Ishikawa (cell line): ENCODE measurements around the gene BRWD1.

Experiments used
- CEBPB ChIP-seq: IDR thresholded peaks from 2 replicates; pipeline ENCODE4 v1.6.1; 2012
- CREB1 ChIP-seq: IDR thresholded peaks from 2 replicates; pipeline ENCODE4 v1.6.1; 2012; ENCODE audit warnings: low read depth
- EGR1 ChIP-seq: IDR thresholded peaks from 2 replicates; pipeline ENCODE4 v1.6.1; 2012
- EP300 ChIP-seq: IDR thresholded peaks from 2 replicates; pipeline ENCODE4 v1.6.1; 2012; ENCODE audit warnings: borderline replicate concordance
- FOXM1 ChIP-seq: IDR thresholded peaks from 2 replicates; pipeline ENCODE4 v1.6.1; 2012; ENCODE audit warnings: low read depth, borderline replicate concordance
- MAX ChIP-seq: IDR thresholded peaks from 2 replicates; pipeline ENCODE4 v1.6.1; 2012
- NFIC ChIP-seq: IDR thresholded peaks from 2 replicates; pipeline ENCODE4 v1.6.1; 2012
- RAD21 ChIP-seq: IDR thresholded peaks from 2 replicates; pipeline ENCODE4 v1.6.1; 2012; ENCODE audit warnings: low read depth
- REST ChIP-seq: IDR thresholded peaks from 2 replicates; pipeline ENCODE4 v1.6.1; 2012; ENCODE audit warnings: low read depth, mild to moderate bottlenecking
- TAF1 ChIP-seq: IDR thresholded peaks from 2 replicates; pipeline ENCODE4 v1.6.1; 2012; ENCODE audit warnings: low read depth, mild to moderate bottlenecking
- TCF12 ChIP-seq: IDR thresholded peaks from 2 replicates; pipeline ENCODE4 v1.6.1; 2012; ENCODE audit warnings: low read depth
- TEAD4 ChIP-seq: IDR thresholded peaks from 2 replicates; pipeline ENCODE4 v1.6.1; 2012
- USF1 ChIP-seq: IDR thresholded peaks from 2 replicates; pipeline ENCODE4 v1.6.1; 2012
- YY1 ChIP-seq: IDR thresholded peaks from 2 replicates; pipeline ENCODE4 v1.6.1; 2012; ENCODE audit warnings: low read depth
- ZBTB7A ChIP-seq: IDR thresholded peaks from 2 replicates; pipeline ENCODE4 v1.6.1; 2012; ENCODE audit warnings: low read depth

Gene BRWD1

GRCh38 chr21:39148975-39149374 is 164.5 kb downstream of the BRWD1 start:
- TF ChIP-seq EGR1 (no peak), TCF12 (no peak), NFIC (no peak), REST (no peak), CEBPB (no peak), TAF1 (no peak), CREB1 (no peak), MAX (no peak), USF1 (no peak)

GRCh38 chr21:39144191-39144590 is 169.2 kb downstream of the BRWD1 start:
- TF ChIP-seq FOXM1 (no peak), USF1 (peak; percentile 7; the same call in 1 of the 2 replicates)

- no peak for TF ChIP-seq EGR1
- TF ChIP-seq RAD21: no peak
- no peak for TF ChIP-seq FOXM1
- TF ChIP-seq CREB1: no peak
- TF ChIP-seq NFIC: no peak
- TF ChIP-seq USF1: no peak
These were observed 170.5 kb downstream of the BRWD1 start for GRCh38 chr21:39142972-39143371.

- no peak for TF ChIP-seq YY1
- TF ChIP-seq TAF1: no peak
- no peak for TF ChIP-seq NFIC
- TF ChIP-seq EP300: no peak
- no peak for TF ChIP-seq MAX
- TF ChIP-seq REST: no peak
- no peak for TF ChIP-seq CREB1
- TF ChIP-seq ZBTB7A: no peak
- TF ChIP-seq RAD21: no peak
- TF ChIP-seq TCF12: no peak
- no peak for TF ChIP-seq FOXM1
- TF ChIP-seq EGR1: no peak
- no peak for TF ChIP-seq USF1
These were observed 171.9 kb downstream of the BRWD1 start for GRCh38 chr21:39141502-39141901.

GRCh38 chr21:39137248-39138178 is 175.9 kb downstream of the BRWD1 start:
- TF ChIP-seq TAF1 (no peak), TEAD4 (no peak), REST (no peak)
